Measurements from ENCODE around the gene DUSP1. TPM values are rescaled to one million over a fixed set of nuclear protein-coding genes. Genes with fewer than 3 reads are reported as not detected.

DUSP1 gene
- total and polyA plus RNA-seq, 2 of the 13 experiments (the other 11 are each of a cell fraction or from before 2014, with no cell fraction given) = 27.1 to 55.5 TPM

- no peak overlapping the region for H3K4me2 ChIP-seq (ENCODE audit: low read depth, low read length)
- DNase-seq (ENCODE audit: low spot score) = no peak
- H3K4me3 ChIP-seq (replicated peaks in 1 of 3; ENCODE audit: insufficient read depth in 1 of 3, low read depth in 2 of 3, low read length in 3 of 3) = no peak overlapping the region
- ChIA-PET POLR2A (interaction anchor here (0.8 kb wide), 1 partner anchor 31 kb away, joined by 3 read pairs; no protein-coding TSS in a partner anchor), CTCF (ENCODE audit: low intra/inter-chr PET ratio, low total read pairs) (no interaction called here)
- H3K79me2 ChIP-seq (ENCODE audit: insufficient read depth, low read length) = peaks cover 6% of the 10 kb centered on the region
- H4K20me1 ChIP-seq (ENCODE audit: insufficient read depth, low read length) = peaks cover 16% of the 10 kb centered on the region
- no peak overlapping the region for H3K27ac ChIP-seq (ENCODE audit: extremely low read length, insufficient read depth, low read length)
- 71% methylated on average over 12 of the region's 21 CpGs for WGBS (ENCODE audit: low lambda C conversion rate)
- no peak for ATAC-seq
- H3K9ac ChIP-seq (ENCODE audit: insufficient read depth, low read depth, low read length) = no peak overlapping the region
- in situ Hi-C loops (cut with HindIII; ENCODE audit: extremely low pct_ligation_motif_present, low pct_unique_long_range_greater_than_20kb) (no loop called here), intact Hi-C loops (cut with micrococcal nuclease; ENCODE audit: unreplicated experiment) (no loop called here)
- H3K27me3 ChIP-seq (ENCODE audit: control insufficient read depth in 1 of 2, insufficient read depth in 2 of 2, low read length in 2 of 2) = peaks cover 0 to 4% of the 10 kb centered on the region in 2 experiments; a peak in 3 of 5 replicates
- peaks cover 0 to 7% of the 10 kb centered on the region in 2 experiments; a peak in 2 of 5 replicates for H3K36me3 ChIP-seq (replicated peaks in 1 of 2; ENCODE audit: control insufficient read depth in 1 of 2, insufficient read depth in 2 of 2, low read length in 2 of 2)
- no peaks in the 10 kb centered on the region for H3K9me3 ChIP-seq (ENCODE audit: low read length)
- H3K4me1 ChIP-seq (ENCODE audit: insufficient read depth, low read length) = peaks cover 52% of the 10 kb centered on the region
- no peak overlapping the region for H2AFZ ChIP-seq (ENCODE audit: low read length)
- BruUV-seq (replicated peaks) = no TSS peak
- no peak for FAIRE-seq
- TF ChIP-seq HDAC6 (IDR thresholded peaks at IDR 0.05; ENCODE audit: low read depth, low read length) (no peak), HOXD1 (CRISPR knock-in tag; IDR thresholded peaks at IDR 0.05) (no peak), CHD2 (IDR thresholded peaks at IDR 0.05; ENCODE audit: low read depth, low read length) (no peak), PRDM4 (CRISPR knock-in tag; IDR thresholded peaks at IDR 0.05; ENCODE audit: borderline replicate concordance) (no peak), MTA1 (CRISPR knock-in tag; IDR thresholded peaks at IDR 0.05; ENCODE audit: borderline replicate concordance) (no peak), NCOA1 (CRISPR knock-in tag; IDR thresholded peaks at IDR 0.05) (no peak), PCBP2 (optimal IDR thresholded peaks at IDR 0.05; ENCODE audit: low read depth, low read length, poor library complexity, severe bottlenecking) (no peak), ELF1 (CRISPR knock-in tag; IDR thresholded peaks at IDR 0.05) (no peak), ZNF451 (CRISPR knock-in tag; IDR thresholded peaks at IDR 0.05) (no peak), SNRNP70 (IDR thresholded peaks at IDR 0.05; ENCODE audit: low read depth, low read length) (no peak), ZNF563 (CRISPR knock-in tag; IDR thresholded peaks at IDR 0.05) (no peak), JDP2 (CRISPR knock-in tag; IDR thresholded peaks at IDR 0.05; ENCODE audit: borderline replicate concordance) (no peak), ZBTB38 (CRISPR knock-in tag; IDR thresholded peaks at IDR 0.05) (no peak), ERF (CRISPR knock-in tag; IDR thresholded peaks at IDR 0.05) (no peak), SRY (CRISPR knock-in tag; IDR thresholded peaks at IDR 0.05) (no peak), TMF1 (CRISPR knock-in tag; IDR thresholded peaks at IDR 0.05; ENCODE audit: low read depth) (no peak)
- TF ChIP-seq, protein P1, sequence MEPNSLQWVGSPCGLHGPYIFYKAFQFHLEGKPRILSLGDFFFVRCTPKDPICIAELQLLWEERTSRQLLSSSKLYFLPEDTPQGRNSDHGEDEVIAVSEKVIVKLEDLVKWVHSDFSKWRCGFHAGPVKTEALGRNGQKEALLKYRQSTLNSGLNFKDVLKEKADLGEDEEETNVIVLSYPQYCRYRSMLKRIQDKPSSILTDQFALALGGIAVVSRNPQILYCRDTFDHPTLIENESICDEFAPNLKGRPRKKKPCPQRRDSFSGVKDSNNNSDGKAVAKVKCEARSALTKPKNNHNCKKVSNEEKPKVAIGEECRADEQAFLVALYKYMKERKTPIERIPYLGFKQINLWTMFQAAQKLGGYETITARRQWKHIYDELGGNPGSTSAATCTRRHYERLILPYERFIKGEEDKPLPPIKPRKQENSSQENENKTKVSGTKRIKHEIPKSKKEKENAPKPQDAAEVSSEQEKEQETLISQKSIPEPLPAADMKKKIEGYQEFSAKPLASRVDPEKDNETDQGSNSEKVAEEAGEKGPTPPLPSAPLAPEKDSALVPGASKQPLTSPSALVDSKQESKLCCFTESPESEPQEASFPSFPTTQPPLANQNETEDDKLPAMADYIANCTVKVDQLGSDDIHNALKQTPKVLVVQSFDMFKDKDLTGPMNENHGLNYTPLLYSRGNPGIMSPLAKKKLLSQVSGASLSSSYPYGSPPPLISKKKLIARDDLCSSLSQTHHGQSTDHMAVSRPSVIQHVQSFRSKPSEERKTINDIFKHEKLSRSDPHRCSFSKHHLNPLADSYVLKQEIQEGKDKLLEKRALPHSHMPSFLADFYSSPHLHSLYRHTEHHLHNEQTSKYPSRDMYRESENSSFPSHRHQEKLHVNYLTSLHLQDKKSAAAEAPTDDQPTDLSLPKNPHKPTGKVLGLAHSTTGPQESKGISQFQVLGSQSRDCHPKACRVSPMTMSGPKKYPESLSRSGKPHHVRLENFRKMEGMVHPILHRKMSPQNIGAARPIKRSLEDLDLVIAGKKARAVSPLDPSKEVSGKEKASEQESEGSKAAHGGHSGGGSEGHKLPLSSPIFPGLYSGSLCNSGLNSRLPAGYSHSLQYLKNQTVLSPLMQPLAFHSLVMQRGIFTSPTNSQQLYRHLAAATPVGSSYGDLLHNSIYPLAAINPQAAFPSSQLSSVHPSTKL (CRISPR knock-in tag; IDR thresholded peaks at IDR 0.05) = no peak
Observed at GRCh38 chr5:172763120-172763464, 7.9 kb downstream of the DUSP1 start.
